Progenitor cell of endocrine pancreas (in vitro differentiated cells): ENCODE measurements around the gene CTCFL. TPM values are rescaled to one million over a fixed set of nuclear protein-coding genes. Genes with fewer than 3 reads are reported as not detected.

Experiments
- DNase-seq: peaks from one replicate; pipeline ENCODE4 v3.0.0; 2021; ENCODE audit warnings: low spot score; ENCODE audit not compliant: unreplicated experiment
- H3K27ac Mint-ChIP-seq: 2 replicates; pipeline ENCODE4 v1.8.0; 2021; ENCODE audit warnings: mild to moderate bottlenecking, moderate library complexity, mixed read lengths
- H3K27me3 Mint-ChIP-seq: 2 replicates; pipeline ENCODE4 v1.8.0; 2021; ENCODE audit warnings: mixed read lengths
- H3K36me3 Mint-ChIP-seq: 2 replicates; pipeline ENCODE4 v1.8.0; 2022; ENCODE audit warnings: mixed read lengths; ENCODE audit not compliant: insufficient read depth
- H3K4me1 Mint-ChIP-seq: 2 replicates; pipeline ENCODE4 v1.8.0; 2021; ENCODE audit warnings: low read depth, mixed read lengths
- H3K4me3 Mint-ChIP-seq: 2 replicates; pipeline ENCODE4 v1.8.0; 2021; ENCODE audit warnings: low read depth, mild to moderate bottlenecking, moderate library complexity, mixed read lengths
- H3K9me3 Mint-ChIP-seq: 2 replicates; pipeline ENCODE4 v1.8.0; 2021; ENCODE audit warnings: low read depth, mixed read lengths
- total RNA-seq: library from RNA; stranded (reverse); gene quantifications from 2 replicates; pipeline ENCODE4 v1.2.1, GENCODE V29; 2021
- TF ChIP-seq, protein P1 (sequence below): fragments of 200-600 bp; sonication (generic); IDR thresholded peaks from one replicate; pipeline ENCODE4 v1.5.0; 2021; ENCODE audit warnings: antibody characterized with exemption, mild to moderate bottlenecking; ENCODE audit not compliant: unreplicated experiment

The CTCFL gene
- total RNA-seq, 1 donor from 2014 or later = not detected

- no peaks in the 10 kb centered on the region for H3K36me3 Mint-ChIP-seq
- no peaks in the 10 kb centered on the region for H3K9me3 Mint-ChIP-seq
Observed at GRCh38 chr20:57503035-57503658, 21.8 kb downstream of the CTCFL start.

DNA sequence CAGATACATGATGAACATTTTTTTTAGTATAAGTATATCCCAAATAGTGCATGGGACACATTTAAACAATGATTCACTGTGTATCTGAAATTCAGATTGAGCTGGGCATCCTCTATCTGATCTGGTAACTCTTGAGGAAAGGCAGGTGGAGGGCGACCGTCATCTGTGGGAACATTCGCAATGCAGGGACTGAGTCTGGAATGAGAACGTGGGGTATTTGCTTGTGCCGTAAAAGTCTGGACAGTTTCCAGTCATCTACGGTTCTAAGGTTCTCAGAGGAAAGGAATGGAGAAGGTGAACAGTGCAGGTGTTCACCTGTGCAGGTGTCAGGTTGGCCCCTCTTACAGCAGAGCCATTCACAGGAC, 22.6 kb downstream of the CTCFL start:
- H3K27ac Mint-ChIP-seq = no peak overlapping the region
- DNase-seq = no peak

More at GRCh38 chr20:57503035-57503658, 21.8 kb downstream of the CTCFL start:
- DNase-seq = no peak
- Mint-ChIP-seq H3K27me3 (peaks cover 38% of the 10 kb centered on the region), H3K4me3 (no peak overlapping the region), H3K4me1 (no peaks in the 10 kb centered on the region), H3K27ac (no peak overlapping the region)
- TF ChIP-seq, protein P1, sequence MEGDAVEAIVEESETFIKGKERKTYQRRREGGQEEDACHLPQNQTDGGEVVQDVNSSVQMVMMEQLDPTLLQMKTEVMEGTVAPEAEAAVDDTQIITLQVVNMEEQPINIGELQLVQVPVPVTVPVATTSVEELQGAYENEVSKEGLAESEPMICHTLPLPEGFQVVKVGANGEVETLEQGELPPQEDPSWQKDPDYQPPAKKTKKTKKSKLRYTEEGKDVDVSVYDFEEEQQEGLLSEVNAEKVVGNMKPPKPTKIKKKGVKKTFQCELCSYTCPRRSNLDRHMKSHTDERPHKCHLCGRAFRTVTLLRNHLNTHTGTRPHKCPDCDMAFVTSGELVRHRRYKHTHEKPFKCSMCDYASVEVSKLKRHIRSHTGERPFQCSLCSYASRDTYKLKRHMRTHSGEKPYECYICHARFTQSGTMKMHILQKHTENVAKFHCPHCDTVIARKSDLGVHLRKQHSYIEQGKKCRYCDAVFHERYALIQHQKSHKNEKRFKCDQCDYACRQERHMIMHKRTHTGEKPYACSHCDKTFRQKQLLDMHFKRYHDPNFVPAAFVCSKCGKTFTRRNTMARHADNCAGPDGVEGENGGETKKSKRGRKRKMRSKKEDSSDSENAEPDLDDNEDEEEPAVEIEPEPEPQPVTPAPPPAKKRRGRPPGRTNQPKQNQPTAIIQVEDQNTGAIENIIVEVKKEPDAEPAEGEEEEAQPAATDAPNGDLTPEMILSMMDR = no peak

DNA sequence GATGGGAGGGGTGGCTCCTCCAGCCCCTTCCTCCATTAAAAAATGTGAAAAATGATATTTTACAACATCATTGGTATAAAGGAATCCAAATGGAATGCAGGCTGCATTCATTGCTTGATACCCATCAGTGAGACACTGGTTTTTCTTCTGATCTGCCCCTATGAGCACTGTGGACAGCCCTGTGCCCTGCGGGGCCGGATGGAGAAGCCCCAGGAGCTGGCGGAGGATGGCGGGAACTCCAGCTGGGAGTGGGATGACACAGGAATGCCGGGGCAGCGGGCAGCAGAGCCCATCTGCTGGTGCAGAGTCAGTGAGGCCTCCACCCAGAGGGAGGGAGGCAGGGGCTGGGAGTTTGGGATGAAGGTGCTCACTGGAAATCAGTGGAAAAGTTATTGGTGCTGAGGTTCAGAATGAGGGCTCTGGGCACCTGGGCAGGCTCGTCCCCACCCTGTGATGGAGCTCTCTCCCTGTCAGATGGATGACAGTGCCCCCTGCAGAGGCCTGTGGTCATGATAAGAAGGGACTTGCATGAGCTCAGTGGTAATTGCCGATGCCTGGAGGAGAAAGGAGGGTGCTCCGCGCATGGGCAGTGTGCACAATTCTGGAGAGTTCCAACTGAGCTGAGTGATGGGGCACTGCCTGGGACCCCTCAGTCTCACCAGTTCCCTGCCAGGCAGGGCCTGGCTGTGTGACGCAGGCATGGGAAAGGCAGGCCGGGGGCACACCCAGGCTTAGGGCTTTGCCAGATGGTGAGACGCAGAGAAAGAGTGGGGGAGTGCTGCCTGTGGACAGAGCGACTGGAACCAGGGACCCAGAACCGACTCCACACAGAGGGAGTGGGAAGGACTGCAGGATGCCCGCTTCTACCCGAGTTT, 23.2 kb downstream of the CTCFL start:
- Mint-ChIP-seq H3K27me3 (peaks cover 44% of the 10 kb centered on the region), H3K36me3 (no peaks in the 10 kb centered on the region), H3K27ac (no peak overlapping the region), H3K4me1 (no peaks in the 10 kb centered on the region), H3K9me3 (no peaks in the 10 kb centered on the region), H3K4me3 (no peak overlapping the region)
- DNase-seq = no peak
- TF ChIP-seq, protein P1 = no peak

More for the DNA sequence above, 22.6 kb downstream of the CTCFL start:
- Mint-ChIP-seq H3K9me3 (no peaks in the 10 kb centered on the region), H3K4me3 (no peak overlapping the region), H3K4me1 (no peaks in the 10 kb centered on the region), H3K27me3 (peaks cover 41% of the 10 kb centered on the region), H3K36me3 (no peaks in the 10 kb centered on the region)
- TF ChIP-seq, protein P1 = no peak

- no peak overlapping the region for H3K4me3 Mint-ChIP-seq
- no peak for DNase-seq
- H3K9me3 Mint-ChIP-seq = no peaks in the 10 kb centered on the region
- peaks cover 51% of the 10 kb centered on the region for H3K27me3 Mint-ChIP-seq
- TF ChIP-seq, protein P1 = no peak
- no peak overlapping the region for H3K27ac Mint-ChIP-seq
- no peaks in the 10 kb centered on the region for H3K4me1 Mint-ChIP-seq
- no peaks in the 10 kb centered on the region for H3K36me3 Mint-ChIP-seq
Observed at GRCh38 chr20:57500962-57501361, 24.0 kb downstream of the CTCFL start.

GRCh38 chr20:57500235-57500634, 24.7 kb downstream of the CTCFL start:
- Mint-ChIP-seq H3K9me3 (no peaks in the 10 kb centered on the region), H3K36me3 (no peaks in the 10 kb centered on the region), H3K27ac (no peak overlapping the region), H3K27me3 (peaks cover 52% of the 10 kb centered on the region), H3K4me1 (no peaks in the 10 kb centered on the region), H3K4me3 (no peak overlapping the region)
- TF ChIP-seq, protein P1 = no peak
- DNase-seq = no peak
